GM23338 (cell line): ENCODE results near the gene PLSCR4. TPM values are rescaled to one million over a fixed set of nuclear protein-coding genes. Genes with fewer than 3 reads are reported as not detected.

ENCODE experiments used
- ATAC-seq: fragments of 200-7000 bp; cut with Tn5 transposase; 3 replicates; pipeline ENCODE4 v1.9.1; 2020
- DNase-seq: peaks from one replicate; pipeline ENCODE4 v3.0.0-alpha.2; 2015; ENCODE audit warnings: low spot score
- H2AFZ ChIP-seq: fragments of 200-600 bp; sonication (generic); 2 replicates; pipeline ENCODE4 v1.8.0; 2016; ENCODE audit warnings: antibody characterized with exemption, mild to moderate bottlenecking, moderate library complexity
- H3F3A ChIP-seq: fragments of 200-600 bp; sonication (generic); replicated peaks from 2 replicates; pipeline ENCODE4 v1.8.0; 2017; ENCODE audit warnings: antibody characterized with exemption, mixed run types, low read depth
- H3K27ac ChIP-seq: fragments of 200-600 bp; sonication (generic); 2 replicates; pipeline ENCODE4 v1.6.1; 2016; ENCODE audit warnings: low read depth
- H3K27me3 ChIP-seq: fragments of 200-600 bp; sonication (generic); 2 replicates; pipeline ENCODE4 v1.8.0; 2016; ENCODE audit warnings: mild to moderate bottlenecking, mixed run types, moderate library complexity; ENCODE audit not compliant: insufficient read depth
- H3K36me3 ChIP-seq: fragments of 200-600 bp; sonication (generic); 2 replicates; pipeline ENCODE4 v1.8.0; 2016; ENCODE audit warnings: mild to moderate bottlenecking; ENCODE audit not compliant: insufficient read depth
- H3K4me1 ChIP-seq: fragments of 200-600 bp; sonication (generic); 2 replicates; pipeline ENCODE4 v1.8.0; 2016; ENCODE audit warnings: mild to moderate bottlenecking, moderate library complexity; ENCODE audit not compliant: insufficient read depth
- H3K4me2 ChIP-seq: fragments of 200-600 bp; sonication (generic); 2 replicates; pipeline ENCODE4 v1.7.1; 2017; ENCODE audit warnings: mixed run types
- H3K4me3 ChIP-seq: fragments of 200-600 bp; sonication (generic); 2 replicates; pipeline ENCODE4 v1.6.1; 2016; ENCODE audit warnings: mixed run types
- H3K79me2 ChIP-seq: fragments of 200-600 bp; sonication (generic); replicated peaks from 2 replicates; pipeline ENCODE4 v1.8.0; 2017; ENCODE audit warnings: mild to moderate bottlenecking; ENCODE audit not compliant: insufficient read depth
- H3K9me2 ChIP-seq: fragments of 200-600 bp; sonication (generic); 2 replicates; pipeline ENCODE4 v1.8.0; 2017; ENCODE audit not compliant: insufficient read depth
- H4K20me1 ChIP-seq: fragments of 200-600 bp; sonication (generic); replicated peaks from 2 replicates; pipeline ENCODE4 v1.8.0; 2017; ENCODE audit warnings: mild to moderate bottlenecking; ENCODE audit not compliant: insufficient read depth
- H3K27ac Mint-ChIP-seq: 2 replicates; pipeline ENCODE4 v1.8.0; 2020; ENCODE audit warnings: inconsistent platforms, mild to moderate bottlenecking, moderate library complexity, mixed read lengths
- H3K27me3 Mint-ChIP-seq: 3 replicates; pipeline ENCODE4 v1.8.0; 2022; ENCODE audit warnings: low read depth, mild to moderate bottlenecking, moderate library complexity, mixed read lengths, inconsistent platforms; ENCODE audit not compliant: insufficient read depth, poor library complexity
- H3K36me3 Mint-ChIP-seq: 3 replicates; pipeline ENCODE4 v1.8.0; 2021; ENCODE audit warnings: low read depth, mild to moderate bottlenecking, inconsistent platforms, moderate library complexity, mixed read lengths
- H3K4me1 Mint-ChIP-seq: 3 replicates; pipeline ENCODE4 v1.8.0; 2020; ENCODE audit warnings: mild to moderate bottlenecking, inconsistent platforms, mixed read lengths
- H3K4me3 Mint-ChIP-seq: 3 replicates; pipeline ENCODE4 v1.8.0; 2021; ENCODE audit warnings: moderate library complexity, mild to moderate bottlenecking, inconsistent platforms, mixed read lengths
- H3K9me3 Mint-ChIP-seq: 3 replicates; pipeline ENCODE4 v1.8.0; 2020; ENCODE audit warnings: moderate library complexity, mild to moderate bottlenecking, inconsistent platforms, mixed read lengths
- CREB1 ChIP-seq: fragments of 250-450 bp; sonication (Bioruptor Pico); IDR thresholded peaks from 2 replicates; pipeline ENCODE4 v1.5.0; 2020; ENCODE audit warnings: low read depth, mild to moderate bottlenecking, moderate library complexity
- EZH2phosphoT487 ChIP-seq: fragments of 200-600 bp; sonication (generic); IDR thresholded peaks from one replicate; pipeline ENCODE4 v1.8.1; 2018; ENCODE audit warnings: antibody characterized with exemption; ENCODE audit not compliant: unreplicated experiment
- NANOG ChIP-seq: IDR thresholded peaks from 2 replicates; pipeline ENCODE4 v1.6.1; 2016; ENCODE audit warnings: antibody characterized with exemption, borderline replicate concordance
- POLR2AphosphoS5 ChIP-seq: IDR thresholded peaks from 2 replicates; pipeline ENCODE4 v1.6.1; 2016; ENCODE audit warnings: antibody characterized with exemption, low read depth
- STAT1 ChIP-seq: IDR thresholded peaks from one replicate; pipeline ENCODE4 v1.6.1; 2016; ENCODE audit warnings: antibody characterized with exemption; ENCODE audit not compliant: unreplicated experiment
- ZNF114 ChIP-seq: fragments of 250-450 bp; sonication (Bioruptor Pico); IDR thresholded peaks from 2 replicates; pipeline ENCODE4 v1.5.0; 2020; ENCODE audit warnings: mild to moderate bottlenecking, moderate library complexity
- ZNF331 ChIP-seq: fragments of 250-450 bp; sonication (Bioruptor Pico); IDR thresholded peaks from 2 replicates; pipeline ENCODE4 v1.5.0; 2020; ENCODE audit warnings: low read depth, mild to moderate bottlenecking, moderate library complexity
- polyA plus RNA-seq: library from polyadenylated mRNA; unstranded; fragments of >200 nt; fragmentation: Nextera tagmentation; extraction: Ambion mirVana; gene quantifications from 2 replicates; pipeline ENCODE4 v1.2.1, GENCODE V29; 2016
- total RNA-seq: library from RNA; depleted of rRNA; stranded (reverse); fragments of >200 nt; shearing (Covaris generic); gene quantifications from 2 replicates; pipeline ENCODE4 v1.2.3, GENCODE V29; 2014
- TF ChIP-seq, protein P1 (sequence below): IDR thresholded peaks from one replicate; pipeline ENCODE4 v1.6.1; 2018; ENCODE audit warnings: antibody characterized with exemption; ENCODE audit not compliant: unreplicated experiment
- TF ChIP-seq, protein P2 (sequence below): IDR thresholded peaks from 2 replicates; pipeline ENCODE4 v1.6.1; 2016; ENCODE audit warnings: antibody characterized with exemption
- TF ChIP-seq, protein P3 (sequence below): fragments of 250-450 bp; sonication (Bioruptor Pico); IDR thresholded peaks from 2 replicates; pipeline ENCODE4 v1.5.0; 2020; ENCODE audit warnings: mild to moderate bottlenecking, moderate library complexity

PLSCR4 gene
- total and polyA plus RNA-seq, 2 experiments from 2014 or later, result 1.4 to 5.2 TPM

DNA sequence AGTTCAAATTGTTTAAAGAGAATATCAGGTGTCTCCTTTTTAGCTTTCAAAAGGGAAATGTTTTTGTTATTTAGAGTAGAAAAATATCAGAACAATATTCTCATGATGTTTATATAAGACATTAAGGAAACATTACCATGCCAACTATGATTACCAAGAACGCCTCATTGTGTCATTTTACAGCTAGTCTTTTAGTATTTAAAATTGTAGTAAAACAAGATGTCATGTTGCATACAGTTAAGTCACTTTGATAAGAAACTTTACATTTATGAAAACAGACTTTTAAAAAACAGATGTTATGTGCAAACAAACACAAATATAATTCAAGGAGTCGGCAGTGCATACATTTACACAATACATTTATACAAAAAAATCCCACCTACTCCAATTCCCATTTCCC lies 4.4 kb downstream of the PLSCR4 start:
- H3K4me3 ChIP-seq, result no peak overlapping the region
- TF ChIP-seq ZNF331, result no peak
- no peak for TF ChIP-seq CREB1
- TF ChIP-seq POLR2AphosphoS5, result no peak
- TF ChIP-seq NANOG, result no peak
- no peak for TF ChIP-seq STAT1
- TF ChIP-seq, protein P1, sequence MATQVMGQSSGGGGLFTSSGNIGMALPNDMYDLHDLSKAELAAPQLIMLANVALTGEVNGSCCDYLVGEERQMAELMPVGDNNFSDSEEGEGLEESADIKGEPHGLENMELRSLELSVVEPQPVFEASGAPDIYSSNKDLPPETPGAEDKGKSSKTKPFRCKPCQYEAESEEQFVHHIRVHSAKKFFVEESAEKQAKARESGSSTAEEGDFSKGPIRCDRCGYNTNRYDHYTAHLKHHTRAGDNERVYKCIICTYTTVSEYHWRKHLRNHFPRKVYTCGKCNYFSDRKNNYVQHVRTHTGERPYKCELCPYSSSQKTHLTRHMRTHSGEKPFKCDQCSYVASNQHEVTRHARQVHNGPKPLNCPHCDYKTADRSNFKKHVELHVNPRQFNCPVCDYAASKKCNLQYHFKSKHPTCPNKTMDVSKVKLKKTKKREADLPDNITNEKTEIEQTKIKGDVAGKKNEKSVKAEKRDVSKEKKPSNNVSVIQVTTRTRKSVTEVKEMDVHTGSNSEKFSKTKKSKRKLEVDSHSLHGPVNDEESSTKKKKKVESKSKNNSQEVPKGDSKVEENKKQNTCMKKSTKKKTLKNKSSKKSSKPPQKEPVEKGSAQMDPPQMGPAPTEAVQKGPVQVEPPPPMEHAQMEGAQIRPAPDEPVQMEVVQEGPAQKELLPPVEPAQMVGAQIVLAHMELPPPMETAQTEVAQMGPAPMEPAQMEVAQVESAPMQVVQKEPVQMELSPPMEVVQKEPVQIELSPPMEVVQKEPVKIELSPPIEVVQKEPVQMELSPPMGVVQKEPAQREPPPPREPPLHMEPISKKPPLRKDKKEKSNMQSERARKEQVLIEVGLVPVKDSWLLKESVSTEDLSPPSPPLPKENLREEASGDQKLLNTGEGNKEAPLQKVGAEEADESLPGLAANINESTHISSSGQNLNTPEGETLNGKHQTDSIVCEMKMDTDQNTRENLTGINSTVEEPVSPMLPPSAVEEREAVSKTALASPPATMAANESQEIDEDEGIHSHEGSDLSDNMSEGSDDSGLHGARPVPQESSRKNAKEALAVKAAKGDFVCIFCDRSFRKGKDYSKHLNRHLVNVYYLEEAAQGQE, result no peak
- TF ChIP-seq, protein P2, sequence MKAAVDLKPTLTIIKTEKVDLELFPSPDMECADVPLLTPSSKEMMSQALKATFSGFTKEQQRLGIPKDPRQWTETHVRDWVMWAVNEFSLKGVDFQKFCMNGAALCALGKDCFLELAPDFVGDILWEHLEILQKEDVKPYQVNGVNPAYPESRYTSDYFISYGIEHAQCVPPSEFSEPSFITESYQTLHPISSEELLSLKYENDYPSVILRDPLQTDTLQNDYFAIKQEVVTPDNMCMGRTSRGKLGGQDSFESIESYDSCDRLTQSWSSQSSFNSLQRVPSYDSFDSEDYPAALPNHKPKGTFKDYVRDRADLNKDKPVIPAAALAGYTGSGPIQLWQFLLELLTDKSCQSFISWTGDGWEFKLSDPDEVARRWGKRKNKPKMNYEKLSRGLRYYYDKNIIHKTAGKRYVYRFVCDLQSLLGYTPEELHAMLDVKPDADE, result no peak
- TF ChIP-seq, protein P3, sequence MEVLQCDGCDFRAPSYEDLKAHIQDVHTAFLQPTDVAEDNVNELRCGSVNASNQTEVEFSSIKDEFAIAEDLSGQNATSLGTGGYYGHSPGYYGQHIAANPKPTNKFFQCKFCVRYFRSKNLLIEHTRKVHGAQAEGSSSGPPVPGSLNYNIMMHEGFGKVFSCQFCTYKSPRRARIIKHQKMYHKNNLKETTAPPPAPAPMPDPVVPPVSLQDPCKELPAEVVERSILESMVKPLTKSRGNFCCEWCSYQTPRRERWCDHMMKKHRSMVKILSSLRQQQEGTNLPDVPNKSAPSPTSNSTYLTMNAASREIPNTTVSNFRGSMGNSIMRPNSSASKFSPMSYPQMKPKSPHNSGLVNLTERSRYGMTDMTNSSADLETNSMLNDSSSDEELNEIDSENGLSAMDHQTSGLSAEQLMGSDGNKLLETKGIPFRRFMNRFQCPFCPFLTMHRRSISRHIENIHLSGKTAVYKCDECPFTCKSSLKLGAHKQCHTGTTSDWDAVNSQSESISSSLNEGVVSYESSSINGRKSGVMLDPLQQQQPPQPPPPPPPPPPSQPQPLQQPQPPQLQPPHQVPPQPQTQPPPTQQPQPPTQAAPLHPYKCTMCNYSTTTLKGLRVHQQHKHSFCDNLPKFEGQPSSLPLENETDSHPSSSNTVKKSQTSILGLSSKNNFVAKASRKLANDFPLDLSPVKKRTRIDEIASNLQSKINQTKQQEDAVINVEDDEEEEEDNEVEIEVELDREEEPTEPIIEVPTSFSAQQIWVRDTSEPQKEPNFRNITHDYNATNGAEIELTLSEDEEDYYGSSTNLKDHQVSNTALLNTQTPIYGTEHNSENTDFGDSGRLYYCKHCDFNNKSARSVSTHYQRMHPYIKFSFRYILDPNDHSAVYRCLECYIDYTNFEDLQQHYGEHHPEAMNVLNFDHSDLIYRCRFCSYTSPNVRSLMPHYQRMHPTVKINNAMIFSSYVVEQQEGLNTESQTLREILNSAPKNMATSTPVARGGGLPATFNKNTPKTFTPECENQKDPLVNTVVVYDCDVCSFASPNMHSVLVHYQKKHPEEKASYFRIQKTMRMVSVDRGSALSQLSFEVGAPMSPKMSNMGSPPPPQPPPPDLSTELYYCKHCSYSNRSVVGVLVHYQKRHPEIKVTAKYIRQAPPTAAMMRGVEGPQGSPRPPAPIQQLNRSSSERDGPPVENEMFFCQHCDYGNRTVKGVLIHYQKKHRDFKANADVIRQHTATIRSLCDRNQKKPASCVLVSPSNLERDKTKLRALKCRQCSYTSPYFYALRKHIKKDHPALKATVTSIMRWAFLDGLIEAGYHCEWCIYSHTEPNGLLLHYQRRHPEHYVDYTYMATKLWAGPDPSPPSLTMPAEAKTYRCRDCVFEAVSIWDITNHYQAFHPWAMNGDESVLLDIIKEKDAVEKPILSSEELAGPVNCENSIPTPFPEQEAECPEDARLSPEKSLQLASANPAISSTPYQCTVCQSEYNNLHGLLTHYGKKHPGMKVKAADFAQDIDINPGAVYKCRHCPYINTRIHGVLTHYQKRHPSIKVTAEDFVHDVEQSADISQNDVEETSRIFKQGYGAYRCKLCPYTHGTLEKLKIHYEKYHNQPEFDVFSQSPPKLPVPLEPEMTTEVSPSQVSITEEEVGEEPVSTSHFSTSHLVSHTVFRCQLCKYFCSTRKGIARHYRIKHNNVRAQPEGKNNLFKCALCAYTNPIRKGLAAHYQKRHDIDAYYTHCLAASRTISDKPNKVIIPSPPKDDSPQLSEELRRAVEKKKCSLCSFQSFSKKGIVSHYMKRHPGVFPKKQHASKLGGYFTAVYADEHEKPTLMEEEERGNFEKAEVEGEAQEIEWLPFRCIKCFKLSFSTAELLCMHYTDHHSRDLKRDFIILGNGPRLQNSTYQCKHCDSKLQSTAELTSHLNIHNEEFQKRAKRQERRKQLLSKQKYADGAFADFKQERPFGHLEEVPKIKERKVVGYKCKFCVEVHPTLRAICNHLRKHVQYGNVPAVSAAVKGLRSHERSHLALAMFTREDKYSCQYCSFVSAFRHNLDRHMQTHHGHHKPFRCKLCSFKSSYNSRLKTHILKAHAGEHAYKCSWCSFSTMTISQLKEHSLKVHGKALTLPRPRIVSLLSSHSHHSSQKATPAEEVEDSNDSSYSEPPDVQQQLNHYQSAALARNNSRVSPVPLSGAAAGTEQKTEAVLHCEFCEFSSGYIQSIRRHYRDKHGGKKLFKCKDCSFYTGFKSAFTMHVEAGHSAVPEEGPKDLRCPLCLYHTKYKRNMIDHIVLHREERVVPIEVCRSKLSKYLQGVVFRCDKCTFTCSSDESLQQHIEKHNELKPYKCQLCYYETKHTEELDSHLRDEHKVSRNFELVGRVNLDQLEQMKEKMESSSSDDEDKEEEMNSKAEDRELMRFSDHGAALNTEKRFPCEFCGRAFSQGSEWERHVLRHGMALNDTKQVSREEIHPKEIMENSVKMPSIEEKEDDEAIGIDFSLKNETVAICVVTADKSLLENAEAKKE (CRISPR knock-in tag), result no peak
- TF ChIP-seq EZH2phosphoT487, result no peak
- TF ChIP-seq ZNF114 (CRISPR knock-in tag), result no peak
- H2AFZ ChIP-seq, result no peak overlapping the region
- H3K4me2 ChIP-seq, result no peak overlapping the region
- 0 out of 2 replicates have a peak, but pooled peaks cover 4% of the 10 kb centered on the region for H3K4me1 ChIP-seq
- DNase-seq, result no peak
- H3K36me3 ChIP-seq, result no peaks in the 10 kb centered on the region
- no peaks in the 10 kb centered on the region for H4K20me1 ChIP-seq
- no peaks in the 10 kb centered on the region for H3K79me2 ChIP-seq
- no peak for ATAC-seq
- H3K27me3 Mint-ChIP-seq, result no peaks in the 10 kb centered on the region
- peaks cover 9% of the 10 kb centered on the region; the same call in 1 of the 2 replicates for H3K27me3 ChIP-seq
- no peak overlapping the region for H3K4me3 Mint-ChIP-seq
- peaks cover 3% of the 10 kb centered on the region; the same call in 2 of the 3 replicates for H3K9me3 Mint-ChIP-seq
- H3F3A ChIP-seq, result no peaks in the 10 kb centered on the region
- no peaks in the 10 kb centered on the region; the same call in 2 of the 3 replicates for H3K4me1 Mint-ChIP-seq
- no peaks in the 10 kb centered on the region for H3K9me2 ChIP-seq
- no peaks in the 10 kb centered on the region; the same call in 2 of the 3 replicates for H3K36me3 Mint-ChIP-seq
- no peak overlapping the region for H3K27ac Mint-ChIP-seq
- H3K27ac ChIP-seq, result no peak overlapping the region
